Measurements from ENCODE around the gene TPSG1.
A peak's percentile ranks its signal among the peaks of the same experiment; 100 is the strongest.
"Not testable (repeated sequence)": the region's sequence is repeated elsewhere in the genome, so short reads cannot be mapped to it uniquely, and the experiment has no call there.

TPSG1 gene

DNA sequence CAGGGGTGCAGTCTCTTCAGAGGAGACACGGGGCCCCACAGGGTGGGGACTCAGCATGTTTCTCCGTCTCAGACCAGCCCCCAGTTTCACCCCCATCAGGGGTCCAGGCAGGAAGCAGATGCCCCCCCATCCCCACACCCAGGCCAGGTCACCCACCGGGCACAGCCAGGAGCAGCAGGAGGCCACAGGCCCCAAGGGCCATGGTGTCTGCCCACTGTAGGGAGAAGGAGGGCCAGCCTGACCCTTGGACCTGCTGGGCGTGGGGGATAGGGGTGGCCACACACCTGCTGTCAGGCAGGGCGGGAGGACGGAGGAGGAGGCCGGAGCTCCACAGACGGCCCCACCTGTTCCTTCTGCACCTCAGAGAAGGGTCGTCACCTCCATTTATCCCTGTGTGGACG lies at the start of gene TPSG1:
TPSG1 (minus strand) TSS at position 218 of the 401 bp plus-strand sequence; CDS start at position 202, 16 bp downstream.
- DNase-seq, result no peak

DNA sequence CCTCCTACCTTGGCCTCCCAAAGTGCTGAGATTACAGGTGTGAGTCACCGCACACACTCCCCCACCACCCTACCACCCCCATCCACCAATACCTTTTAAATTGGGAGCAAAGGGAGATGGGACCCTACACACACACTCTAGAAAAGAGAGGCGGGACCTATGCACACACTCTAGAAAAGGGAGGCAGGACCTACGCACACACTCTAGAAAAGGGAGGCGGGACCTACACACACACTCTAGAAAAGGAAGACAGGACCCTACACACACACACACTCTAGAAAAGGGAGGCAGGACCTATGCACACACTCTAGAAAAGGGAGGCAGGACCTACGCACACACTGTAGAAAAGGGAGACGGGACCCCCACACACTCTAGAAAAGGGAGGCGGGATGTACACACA lies 49.7 kb upstream of the TPSG1 start:
- DNase-seq, result no peak

DNA sequence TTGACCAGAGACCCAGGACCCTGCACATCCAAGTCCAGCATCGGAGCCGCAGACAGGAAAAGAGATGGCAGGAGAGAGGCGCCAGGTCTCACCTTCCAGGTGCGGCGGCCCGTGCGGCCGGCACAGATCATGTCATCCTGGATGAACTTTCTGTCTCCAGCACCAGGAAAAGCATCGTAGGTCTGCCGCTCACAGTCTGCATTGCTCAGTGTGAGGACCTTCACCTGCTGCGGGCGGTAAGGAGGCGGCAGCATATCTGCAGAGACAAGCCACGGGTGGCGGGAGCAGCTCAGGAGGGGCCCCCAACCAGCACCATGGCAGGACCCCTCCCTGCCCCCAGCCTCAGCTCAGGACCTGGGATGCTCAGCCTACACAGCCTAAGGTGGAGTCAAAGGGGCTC lies 48.7 kb upstream of the TPSG1 start:
- DNase-seq, result no peak

DNA sequence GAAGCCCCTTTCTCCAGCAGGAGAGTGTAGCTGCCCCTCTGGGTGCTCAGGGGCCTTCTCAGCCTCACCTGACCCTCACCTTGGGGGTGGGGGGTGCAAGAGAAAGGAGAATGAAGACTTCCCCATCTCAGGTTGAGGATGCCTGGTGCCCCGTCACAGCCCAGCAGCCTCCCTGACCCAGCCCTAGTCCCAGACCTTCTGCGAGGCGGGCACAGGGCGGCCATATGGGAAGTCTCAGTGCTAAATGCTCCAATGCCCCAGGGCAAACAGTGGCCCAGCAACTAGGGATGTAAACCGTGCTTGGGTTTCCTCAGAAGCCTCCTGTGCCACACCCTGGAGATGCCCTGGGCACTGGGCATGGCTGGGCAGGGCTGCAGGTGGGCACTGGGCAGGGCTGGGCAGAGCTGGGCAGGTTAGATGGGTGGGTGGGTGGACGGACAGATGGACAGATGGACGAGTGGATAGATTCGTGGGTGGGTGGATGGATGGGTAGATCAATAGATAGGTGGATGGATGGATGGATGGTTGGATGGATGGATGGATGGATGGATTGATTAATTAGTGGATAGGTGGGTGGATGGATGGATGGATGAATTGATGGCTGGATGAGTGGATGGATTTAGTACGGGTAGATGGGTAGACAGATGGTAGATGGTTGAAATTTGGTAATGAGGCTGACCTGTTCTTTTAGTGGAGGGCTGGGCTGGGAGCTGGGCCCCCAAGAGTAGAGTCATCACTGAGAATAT lies 47.6 kb upstream of the TPSG1 start:
- no peak for DNase-seq

DNA sequence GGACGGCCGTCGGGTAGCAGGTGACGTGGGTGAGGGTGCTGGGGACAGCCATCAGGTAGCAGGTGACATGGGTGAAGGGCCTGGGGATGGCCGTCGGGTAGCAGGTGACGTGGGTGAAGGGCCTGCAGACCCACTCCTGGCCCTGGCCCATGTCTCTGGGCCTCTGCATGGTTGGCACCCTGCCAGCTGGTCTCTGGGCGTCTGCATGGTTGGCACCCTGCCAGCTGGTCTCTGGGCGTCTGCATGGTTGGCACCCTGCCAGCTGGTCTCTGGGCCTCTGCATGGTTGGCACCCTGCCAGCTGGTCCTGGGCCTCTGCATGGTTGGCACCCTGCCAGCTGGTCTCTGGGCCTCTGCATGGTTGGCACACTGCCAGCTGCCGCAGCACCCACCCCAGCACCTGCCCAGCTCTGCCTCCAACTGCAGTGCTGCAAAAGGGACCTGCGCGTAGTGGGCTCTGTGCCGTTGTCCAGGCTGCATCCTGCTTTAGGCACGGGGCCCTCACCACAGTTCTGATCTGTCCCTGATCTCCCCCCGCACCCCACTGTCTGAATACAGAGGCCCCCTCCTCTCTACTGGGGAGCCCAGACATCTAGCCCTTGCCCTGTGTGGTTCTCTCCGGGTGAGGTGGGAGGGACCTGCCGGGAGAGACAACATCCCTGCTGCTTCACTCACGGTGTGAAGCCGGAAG lies 46.8 kb upstream of the TPSG1 start:
- peak; percentile 34 to 89 for DNase-seq

DNA sequence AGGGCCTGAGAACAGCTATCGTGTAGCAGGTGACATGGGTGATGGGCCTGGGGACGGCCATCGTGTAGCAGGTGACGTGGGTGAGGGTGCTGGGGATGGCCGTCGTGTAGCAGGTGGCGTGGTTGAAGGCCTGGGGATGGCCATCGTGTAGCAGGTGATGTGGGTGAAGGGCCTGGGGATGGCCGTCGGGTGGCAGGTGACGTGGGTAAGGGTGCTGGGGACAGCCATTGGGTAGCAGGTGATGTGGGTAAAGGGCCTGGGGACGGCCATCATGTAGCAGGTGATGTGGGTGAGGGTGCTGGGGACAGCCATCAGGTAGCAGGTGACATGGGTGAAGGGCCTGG lies 46.3 kb upstream of the TPSG1 start:
- DNase-seq, result no peak

DNA sequence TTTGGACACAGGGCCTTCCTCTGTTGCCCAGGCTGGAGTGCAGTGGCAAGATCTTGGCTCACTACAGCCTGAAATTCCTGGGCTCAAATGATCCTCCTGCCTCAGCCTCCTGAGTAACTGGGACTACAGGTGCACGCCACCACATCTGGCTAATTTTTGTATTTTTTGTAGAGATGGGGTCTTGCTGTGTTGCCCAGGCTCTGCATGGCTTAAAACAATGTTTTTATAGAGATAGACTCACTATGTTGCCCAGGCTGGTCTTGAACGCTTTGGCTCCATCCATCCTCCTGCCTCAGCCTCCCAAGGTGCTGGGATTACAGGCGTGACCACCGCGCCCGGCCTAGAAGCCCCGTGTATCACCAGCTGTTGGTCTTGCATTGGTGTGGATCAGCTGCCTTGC lies 44.4 kb upstream of the TPSG1 start:
- not testable (repeated sequence) for DNase-seq

DNA sequence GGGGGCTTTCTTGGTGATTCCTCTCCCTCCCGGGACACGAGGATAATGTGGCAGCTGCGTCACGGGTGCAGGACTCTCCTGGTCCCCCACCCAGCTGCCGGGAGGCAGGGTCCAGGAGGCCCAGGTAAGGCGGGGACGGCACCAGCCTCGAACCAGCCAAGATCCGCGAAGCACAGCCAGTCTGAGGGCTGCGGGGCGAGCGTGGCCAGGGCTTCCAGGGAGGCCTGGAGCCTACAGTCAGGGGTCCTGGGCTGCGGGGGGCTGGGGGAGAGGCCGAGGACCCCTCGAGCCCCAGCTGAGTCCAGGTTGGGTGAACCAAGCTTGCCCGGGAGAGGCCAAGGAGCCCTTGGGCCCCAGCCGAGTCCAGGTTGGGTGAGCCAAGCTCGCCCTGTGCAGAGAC lies 40.8 kb upstream of the TPSG1 start:
- no peak for DNase-seq

DNA sequence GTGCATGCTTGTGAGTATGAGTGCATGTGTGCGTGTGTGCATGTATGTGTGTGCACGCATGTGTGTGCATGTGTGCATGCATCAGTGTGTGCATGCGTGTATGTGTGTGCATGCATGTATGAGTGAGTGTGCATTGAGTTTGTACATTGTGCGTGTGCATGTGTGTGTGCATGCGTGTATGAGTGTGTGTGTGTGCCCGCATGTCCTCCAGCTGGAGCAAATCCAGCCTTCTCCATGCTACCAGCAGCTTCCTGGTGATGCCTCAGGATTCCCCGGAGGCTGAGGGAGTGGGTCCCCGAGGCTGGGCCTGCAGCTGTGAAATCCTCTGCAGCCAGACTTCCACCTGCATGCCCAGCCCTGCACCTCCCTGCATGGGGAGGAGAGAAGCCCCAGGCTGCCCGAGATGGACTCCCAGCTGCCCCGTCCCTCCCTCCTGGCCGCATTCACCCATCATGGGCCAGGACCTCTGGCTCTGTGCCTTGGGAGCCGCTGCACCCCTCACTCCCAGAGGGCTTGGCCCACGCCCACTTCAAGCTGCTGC lies 40.1 kb upstream of the TPSG1 start:
- DNase-seq, result no peak

DNA sequence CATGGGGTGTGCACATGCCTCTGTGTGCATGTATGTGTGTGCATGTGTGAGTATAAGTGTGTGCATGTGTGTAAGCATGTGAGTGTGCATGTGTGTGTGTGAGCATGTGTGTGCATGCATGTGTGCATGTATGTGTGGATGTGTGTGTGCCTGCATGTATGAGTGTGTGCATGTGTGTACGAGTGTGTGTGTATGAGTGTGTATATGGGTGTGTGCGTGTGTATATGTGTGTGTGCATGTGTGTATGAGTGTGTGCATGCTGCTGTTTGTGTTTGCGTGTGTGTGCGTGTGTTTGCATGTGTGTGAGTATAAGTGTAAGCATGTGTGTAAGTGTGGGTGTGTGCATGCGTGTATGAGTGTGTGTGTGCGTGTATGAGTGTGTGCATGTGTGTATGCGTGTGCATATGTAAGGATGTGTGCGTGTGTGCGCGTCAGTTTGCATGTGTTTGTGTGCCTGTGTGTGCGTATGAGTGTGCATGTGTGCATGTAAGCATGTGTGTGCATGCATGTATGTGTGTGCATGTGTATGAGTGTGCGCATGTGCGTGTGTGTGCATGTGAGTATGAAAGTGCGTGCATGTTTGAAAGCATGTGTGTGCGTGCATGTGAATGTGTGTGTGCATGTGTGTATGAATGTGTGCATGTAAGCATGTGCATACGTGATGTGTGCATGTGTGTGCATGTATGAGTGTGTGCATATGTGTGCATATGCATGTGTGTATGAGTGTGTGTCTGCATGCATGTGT lies 39.4 kb upstream of the TPSG1 start:
- DNase-seq, result no peak

DNA sequence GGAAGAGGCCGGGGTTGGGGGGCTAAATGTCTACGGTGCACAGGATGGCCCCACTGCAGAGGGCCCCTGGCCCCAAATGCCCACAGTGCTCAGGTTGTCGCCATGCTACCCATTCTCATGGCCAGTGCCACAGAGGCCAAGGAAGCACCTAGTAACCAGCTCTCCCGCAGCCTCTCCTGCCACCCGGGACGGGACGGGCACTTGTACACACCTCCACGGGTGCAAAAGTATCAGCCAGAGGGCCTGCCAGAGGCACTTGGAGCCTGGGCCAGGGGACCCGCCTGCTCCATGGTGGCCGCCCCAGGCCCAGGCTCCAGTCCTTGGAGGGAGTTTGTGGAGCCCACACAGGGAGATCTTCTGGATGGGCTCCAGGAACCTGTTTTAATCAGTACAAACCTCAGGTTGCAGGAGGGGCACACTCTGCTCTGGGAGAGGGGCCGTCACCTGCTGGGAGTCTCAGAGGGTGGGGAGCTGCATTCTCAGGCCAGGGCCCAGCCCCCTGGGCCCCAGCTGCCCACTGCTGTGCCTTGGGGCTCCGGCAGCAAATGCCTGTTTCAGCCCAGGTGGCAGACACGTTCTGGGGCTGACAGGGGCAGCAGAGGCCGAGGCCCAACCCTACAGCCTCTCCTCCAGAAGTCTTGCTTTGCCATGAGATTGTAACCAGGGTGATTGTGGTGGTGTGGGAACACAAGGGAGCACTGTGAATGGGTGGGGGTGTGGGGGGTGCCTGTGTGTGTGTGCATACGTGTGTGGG lies 38.7 kb upstream of the TPSG1 start:
- DNase-seq, result no peak

DNA sequence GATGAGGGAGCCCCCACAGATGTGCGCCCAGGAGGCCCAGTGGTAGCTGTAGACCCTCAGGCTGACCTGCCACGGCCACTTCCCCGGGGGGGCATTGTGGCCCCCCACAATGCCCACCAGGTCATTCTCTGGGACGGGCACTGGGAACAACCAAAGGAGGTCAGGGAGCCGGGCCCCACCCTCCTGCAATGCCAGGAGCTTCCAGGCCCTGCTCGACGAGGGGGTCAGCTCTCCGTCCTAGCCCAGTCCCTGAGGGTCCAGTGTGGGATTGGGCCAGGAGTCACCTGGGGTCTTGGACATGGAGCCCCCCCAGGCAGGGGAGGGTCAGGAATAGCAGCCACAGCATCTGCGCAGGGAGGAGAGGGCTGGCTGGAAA lies 37.8 kb upstream of the TPSG1 start:
- no peak for DNase-seq

DNA sequence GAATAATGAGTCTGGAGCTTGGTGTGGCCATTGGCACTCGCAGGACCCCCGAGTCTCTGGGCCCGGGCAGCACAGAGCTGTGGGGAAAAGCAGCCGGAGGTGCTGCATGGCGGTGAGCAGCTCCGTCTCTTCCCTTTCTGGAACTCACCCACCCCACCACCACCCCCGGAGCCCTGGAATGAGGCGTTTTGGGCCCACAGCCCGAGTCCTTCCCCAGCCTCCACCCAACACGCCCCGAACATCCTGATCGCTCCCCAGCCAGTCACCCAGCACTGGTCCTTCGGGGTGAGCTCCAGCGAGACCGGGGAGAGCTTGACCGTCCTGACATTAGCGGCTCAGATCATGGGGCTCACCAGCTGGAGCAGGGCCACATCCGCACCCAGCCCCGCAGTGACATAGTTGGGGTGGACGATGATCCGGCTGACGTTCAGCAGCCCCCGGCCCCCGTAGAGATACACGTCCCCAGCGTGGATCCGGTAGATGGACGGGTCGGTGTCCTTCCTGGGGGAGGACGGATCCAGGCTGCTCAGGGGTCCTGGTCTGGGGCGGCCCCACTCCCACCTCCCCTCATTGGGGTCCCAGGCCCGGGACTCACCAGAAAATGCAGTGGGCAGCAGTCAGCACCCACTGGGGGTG lies 37.3 kb upstream of the TPSG1 start:
- DNase-seq, result no peak

DNA sequence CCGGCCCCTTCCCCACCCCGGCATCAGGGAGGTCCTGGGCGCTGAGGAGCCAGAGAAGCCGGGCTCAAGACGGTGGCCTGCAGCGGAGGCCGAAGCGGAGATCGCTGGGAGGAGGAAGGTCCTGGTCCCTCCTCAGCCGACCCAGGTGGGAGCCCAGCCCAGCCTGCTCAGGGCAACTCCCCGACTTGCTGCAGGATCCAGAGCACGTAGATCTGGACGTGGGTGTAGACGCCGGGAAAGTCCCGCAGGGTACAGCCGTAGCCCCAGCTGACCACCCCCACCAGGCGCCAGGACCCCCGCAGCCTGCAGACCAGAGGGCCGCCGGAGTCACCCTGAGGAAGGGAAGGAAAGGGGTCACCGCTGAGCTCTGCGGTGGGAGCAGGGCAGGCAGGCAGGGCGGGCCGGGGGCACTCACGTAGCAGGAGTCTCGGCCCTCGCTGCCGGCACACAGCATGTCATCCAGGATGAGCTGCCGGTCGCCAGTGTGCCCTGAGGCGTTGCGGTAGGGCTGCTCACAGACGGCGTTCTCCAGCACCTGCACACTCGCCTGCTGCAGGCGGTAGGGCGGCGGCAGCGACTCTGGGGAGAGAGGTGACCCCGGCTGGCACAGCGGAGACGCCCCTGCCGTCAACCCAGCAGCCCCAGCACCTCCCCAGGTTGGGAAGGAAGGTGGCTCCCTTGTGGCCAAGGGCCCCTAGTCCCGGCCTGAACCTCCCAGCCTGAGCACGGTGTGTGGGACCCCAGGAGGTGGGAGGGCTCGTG lies 36.2 kb upstream of the TPSG1 start:
- no peak for DNase-seq

DNA sequence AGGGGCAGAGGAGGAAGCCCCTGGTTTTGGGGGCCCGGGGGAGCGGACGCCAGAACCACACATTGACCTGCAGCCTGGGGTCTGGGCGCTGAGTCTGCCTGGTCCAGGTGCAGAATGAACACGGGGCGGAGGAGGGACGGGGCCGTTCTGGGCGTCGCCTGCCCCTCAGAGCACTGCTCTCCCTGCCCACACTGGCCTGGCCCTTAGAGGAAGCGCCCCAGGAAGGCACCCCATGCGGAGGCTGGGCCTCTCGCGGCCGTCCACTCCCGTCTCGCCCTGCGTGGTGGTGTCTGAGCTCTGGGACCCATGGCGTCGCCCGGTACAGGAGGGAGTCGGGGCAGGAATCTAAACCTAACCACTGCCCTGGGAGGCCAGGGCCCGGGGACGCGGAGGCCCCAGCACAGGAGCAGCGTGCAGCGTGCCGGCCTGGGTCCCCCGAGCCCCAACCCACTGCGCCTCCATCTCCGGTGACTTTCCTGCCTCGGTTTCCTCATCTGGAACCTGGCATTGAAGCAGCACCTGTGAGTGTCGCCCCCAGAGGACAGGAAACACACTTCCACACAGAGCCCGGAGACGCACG lies 35.1 kb upstream of the TPSG1 start:
- no peak for DNase-seq

DNA sequence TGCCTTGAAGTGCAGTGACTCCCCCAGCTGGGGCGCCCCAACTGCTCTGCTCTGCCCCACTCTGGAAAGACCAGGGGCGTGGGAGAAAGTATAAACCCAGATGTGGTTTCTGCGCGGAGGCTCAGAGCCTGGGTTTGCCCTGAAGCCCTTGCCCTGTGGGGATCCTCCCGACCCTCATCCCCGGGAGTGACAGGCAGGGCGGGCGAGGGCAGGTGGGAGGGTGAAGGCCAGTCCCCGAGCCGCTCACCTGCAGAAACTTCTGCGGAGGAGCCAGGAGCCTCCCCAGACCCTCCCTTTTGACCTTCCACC lies 34.6 kb upstream of the TPSG1 start:
- no peak for DNase-seq

DNA sequence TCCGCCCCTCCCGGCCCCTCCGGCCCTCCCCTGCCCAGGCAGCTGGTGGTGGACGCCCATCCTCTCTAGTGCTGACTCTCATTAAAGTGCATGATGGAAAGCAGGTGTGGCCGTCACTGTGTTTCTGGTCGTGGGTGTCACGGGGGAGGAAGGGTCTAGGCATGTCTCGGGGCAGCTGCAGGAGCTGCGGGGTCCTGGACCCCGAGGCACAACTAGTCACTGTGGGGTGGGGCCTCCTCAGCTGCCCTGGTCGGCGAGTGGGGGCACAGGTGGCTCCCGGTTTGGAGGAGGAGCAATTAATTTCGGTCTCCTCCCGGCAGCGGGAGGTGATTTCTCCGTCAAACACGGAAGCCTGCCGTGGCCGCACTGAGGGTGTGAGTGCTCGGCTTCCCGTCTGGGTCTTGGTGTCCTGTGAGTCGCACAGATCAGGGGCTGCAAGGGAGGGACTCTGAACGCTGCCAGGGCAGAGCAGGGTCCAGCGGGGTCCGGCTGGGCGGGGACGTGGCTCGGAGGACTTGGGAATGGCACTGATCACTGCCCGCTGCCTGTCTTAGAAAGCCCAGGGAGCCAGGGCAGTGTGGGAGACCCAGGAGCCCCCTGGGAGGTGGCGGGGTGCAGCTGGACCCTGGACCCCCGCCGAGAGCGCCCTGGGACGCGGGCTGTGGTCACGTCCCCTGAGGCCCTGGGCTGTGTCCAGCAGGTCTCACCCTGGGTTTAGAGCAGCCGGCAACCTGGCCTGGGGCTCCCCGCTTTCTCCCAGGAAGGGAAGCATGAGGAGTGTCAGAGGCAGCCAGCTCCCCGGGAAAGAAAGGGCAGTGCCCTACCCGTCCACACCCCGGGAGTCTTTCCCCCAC lies 34.1 kb upstream of the TPSG1 start:
- DNase-seq, result no peak

DNA sequence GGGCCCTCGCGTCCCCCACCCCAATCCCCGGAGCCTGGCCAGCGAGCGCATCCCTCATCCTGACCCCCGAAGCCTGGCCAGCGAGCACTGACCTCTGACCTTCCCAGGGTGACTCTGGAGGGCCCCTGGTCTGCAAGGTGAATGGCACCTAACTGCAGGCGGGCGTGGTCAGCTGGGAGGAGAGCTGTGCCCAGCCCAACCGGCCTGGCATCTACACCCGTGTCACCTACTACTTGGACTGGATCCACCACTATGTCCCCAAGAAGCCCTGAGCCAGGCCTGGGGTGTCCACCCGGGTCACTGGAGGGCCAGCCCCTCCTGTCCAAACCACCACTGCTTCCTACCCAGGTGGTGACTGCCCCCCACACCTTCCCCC lies 33.1 kb upstream of the TPSG1 start:
- DNase-seq, result no peak

DNA sequence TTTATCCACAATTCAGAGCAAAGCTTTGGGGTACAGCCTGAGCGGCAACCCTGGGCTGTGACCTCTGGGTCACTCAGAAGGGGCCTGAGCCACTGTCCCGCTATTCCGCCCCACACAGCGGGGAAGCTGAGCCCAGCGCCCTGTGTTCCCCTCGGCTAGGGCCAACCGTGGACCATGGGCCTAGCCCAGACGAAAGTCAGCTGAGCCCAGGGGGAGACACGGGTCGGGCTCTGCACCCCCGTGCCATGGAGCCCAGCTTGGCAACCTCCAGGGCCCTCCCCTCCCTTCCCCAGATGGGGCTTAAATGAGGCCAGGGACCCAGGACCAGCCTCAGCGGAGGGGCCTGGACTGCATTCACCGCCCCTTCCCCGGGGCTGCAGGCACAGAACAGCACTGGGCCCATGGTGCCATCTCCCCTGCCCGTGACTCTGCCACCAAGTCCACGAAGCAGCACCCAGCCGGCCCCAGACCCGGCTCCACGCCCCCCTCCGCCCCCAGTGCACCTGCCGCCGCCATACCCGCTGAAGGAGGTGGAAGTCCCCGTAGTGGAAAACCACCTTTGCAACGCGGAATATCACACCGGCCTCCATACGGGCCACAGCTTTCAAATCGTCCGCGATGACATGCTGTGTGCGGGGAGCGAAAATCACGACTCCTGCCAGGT lies 32.6 kb upstream of the TPSG1 start:
- DNase-seq, result no peak

DNA sequence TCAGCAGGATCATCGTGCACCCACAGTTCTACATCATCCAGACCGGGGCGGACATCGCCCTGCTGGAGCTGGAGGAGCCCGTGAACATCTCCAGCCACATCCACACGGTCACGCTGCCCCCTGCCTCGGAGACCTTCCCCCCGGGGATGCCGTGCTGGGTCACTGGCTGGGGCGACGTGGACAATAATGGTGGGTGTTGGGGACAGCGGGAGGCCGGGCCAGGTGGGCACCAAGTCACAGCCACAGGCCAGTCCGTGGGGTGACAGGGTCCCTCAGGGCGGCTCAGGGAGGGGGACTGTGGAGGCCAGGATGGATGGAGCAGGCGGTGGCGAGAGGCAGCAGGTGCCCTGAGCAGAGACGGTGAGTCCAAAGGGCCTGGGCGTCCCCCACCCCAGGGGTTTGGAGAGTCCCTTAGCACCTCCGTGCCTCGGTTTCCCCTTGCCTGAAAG lies 31.8 kb upstream of the TPSG1 start:
- no peak for DNase-seq

All from NCI-H446 (cell line).